Renal cortex interstitium (tissue), 11 donors: ENCODE measurements around the gene JCHAIN. TPM values are rescaled to one million over a fixed set of nuclear protein-coding genes. Genes with fewer than 3 reads are reported as not detected.
"Not testable (repeated sequence)": the region's sequence is repeated elsewhere in the genome, so short reads cannot be mapped to it uniquely, and the experiment has no call there.

Source experiments
- DNase-seq, 11 donors: peaks; one replicate each; pipeline ENCODE4 v3.0.0-alpha.2; 2013; ENCODE audit warnings: low read depth in 9 of 11, low spot score in 4 of 11; ENCODE audit errors: extremely low read depth in 1 of 11
- polyA plus RNA-seq, 3 donors: library from polyadenylated mRNA; unstranded; fragments of 120-200 nt; gene quantifications; one replicate each; pipeline ENCODE4 v1.2.1, GENCODE V29; 2013; ENCODE audit not compliant: insufficient read length in 3 of 3

JCHAIN gene
- polyA plus RNA-seq, 3 donors: 0.44 to 1.2 (median 0.88) TPM

DNA sequence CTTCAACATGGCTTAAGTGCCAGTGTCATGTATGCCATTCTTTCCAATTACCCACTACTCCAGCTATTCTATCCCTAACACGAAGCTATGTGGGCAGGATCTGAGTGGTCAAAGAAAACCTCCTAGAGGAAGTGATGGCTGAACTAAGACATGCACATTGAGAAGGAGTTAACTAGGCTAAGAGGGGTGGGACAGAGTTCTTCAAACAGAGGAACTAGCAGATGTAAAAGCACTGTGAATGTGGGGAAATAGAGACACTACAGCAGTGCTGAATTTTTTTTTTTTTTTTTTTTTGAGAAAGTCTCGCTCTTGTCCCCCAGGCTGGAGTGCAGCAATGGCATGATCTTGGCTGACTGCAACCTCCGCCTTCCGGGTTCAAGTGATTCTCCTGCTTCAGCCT, 6.2 kb downstream of the JCHAIN start:
- DNase-seq: no peak

DNA sequence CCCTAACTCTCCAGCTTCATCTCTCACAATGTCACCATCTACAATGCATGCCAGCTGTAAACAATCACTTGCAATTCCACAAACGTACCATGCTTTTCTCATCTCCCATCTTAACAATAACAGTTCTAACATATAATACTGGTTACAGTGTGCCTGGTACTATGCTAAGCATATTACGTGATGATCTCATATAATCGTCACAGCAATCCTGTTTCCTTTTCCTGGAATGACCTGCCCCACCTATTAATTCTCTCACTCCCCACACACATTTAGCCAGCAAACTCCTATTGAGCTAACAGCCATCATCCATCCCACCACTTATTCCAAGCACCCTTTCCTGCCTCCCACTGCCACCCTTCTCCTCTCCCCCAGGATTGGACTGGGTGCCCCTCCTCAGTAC, 7.9 kb downstream of the JCHAIN start:
- no peak for DNase-seq

DNA sequence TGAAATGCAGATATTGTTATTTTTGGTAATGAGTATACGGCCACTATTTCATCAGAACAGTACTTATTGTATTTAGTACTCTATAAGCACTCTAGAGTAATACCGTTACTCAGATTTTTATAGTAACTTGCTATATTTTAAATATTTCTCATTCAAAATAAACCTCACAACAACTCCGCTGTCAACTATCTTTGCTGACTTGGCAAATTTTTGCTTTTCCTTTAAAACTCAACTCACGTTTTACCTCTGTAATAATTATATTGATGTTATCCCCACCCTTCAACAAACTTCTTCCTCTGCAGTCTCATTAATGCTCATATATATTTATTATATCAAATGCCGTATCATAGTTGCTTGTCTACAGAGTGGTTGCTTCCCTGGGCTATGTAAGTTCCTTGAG, 9.0 kb downstream of the JCHAIN start:
- DNase-seq: no peak

DNA sequence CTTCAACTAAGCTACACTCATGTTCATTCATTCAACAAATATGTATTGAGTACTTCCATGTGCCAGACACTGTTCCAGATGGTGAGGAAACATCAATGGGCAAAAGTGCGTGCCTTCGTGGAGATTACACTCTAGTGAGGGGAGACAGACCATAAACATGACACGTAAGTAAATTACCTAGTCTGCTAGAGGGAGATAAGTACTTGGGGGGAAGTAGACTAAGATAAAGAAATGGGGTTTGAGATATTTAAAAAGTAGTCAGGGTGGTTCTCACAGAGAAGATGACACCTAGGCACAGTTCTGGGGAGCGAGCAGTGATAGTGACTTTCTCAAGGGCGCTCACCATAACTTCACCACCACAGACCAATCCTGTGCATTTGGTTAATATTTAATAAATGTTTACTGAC, 11.7 kb downstream of the JCHAIN start:
- no peak for DNase-seq

DNA sequence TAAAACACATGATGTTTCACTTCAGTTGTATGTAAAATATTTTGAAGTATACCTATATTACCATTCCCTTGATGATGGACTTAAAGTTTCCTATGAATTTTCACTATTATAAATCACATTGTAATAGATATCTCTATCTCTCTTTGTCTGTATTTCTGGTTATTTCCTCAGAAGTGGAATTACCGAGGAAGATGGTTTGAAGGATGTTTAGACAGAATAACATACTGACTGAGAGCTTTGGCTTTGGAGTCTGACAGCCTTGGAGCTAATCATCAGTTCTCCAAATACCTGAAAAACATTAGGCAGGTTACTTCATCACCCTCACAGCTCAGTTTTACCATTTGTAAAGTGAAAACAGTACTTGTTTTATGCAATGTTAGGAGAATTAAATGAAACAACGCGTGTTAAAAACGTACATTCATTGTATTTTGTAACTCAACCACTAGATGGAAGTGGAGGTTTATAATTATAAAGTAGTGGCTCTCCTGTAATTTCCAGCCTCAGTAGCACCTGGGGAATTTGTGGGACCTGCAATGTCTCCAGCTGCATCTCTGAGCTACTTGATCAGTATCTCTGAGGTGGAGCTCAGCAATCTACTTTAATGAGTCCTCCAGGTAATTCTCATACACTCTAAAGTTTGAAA, 14.3 kb downstream of the JCHAIN start:
- peak in 4 of 11 donors; percentile 9 to 16 (median 13) for DNase-seq

DNA sequence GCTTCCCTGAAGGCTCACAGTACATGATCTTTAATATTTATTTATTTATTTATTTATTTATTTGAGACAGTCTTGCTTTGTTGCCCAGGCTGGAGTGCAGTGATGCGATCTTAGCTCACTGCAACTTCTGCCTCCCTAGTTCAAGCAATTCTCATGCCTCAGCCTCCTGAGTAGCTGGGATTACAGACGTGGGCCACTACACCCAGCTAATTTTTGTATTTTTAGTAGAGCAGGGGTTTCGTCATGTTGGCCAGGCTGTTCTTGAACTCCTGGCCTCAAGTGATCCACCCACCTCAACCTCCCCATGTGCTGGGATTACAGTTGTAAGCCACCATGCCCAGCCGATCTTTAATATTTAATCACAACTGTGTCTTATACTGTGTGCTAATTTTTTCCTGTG, 15.6 kb downstream of the JCHAIN start:
- not testable (repeated sequence) for DNase-seq

DNA sequence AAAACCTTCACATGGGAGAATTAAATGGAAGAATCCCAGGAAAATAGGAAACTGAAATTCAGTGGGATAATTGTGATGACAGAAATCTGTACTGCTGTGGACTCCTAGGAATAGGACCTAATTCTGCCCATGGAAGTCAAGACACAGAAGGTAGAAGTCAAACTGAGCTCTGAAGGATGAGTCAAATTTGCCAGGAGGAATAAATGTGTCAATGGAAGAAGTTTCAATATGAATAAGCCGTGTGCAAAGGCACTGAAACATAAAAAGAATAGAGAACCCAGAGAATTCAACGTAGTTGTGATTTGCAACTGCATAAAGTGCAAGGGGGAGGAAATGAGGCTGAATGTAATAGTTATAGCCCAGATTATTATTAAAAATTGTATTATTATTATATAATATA, 26.1 kb downstream of the JCHAIN start:
- no peak for DNase-seq

DNA sequence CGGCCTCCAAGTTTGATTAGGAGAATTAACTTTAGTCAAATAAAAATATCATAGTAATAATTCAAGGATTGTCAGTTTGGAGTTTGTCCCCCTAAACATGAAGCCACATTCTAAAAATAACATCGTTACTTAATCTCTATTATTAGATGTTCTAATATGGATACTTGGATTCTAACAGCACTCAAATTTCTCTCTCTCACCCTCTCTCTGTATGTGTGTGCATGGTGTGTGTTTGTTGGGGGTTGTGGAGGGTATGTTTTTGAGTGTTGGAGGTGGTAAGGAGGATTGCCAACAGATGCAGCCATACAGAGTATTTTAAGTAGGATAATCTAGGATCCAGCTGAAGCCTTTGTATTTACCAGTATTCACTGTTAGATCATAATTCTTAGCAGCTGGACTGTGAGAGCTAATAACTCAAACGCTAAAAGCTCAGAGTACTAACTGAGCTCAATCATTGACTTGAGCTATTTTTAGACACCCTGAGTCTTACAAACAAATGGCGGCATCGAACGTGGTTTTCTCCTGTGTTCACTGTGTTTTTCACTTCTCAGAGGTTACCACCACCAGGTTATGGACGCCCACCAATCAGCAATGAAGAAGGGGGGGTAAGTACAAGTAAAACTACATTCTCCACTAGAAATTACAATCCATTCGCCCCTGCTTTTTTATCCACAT, 28.9 kb downstream of the JCHAIN start:
- peak in 4 of 11 donors; percentile 36 to 75 (median 42) for DNase-seq

DNA sequence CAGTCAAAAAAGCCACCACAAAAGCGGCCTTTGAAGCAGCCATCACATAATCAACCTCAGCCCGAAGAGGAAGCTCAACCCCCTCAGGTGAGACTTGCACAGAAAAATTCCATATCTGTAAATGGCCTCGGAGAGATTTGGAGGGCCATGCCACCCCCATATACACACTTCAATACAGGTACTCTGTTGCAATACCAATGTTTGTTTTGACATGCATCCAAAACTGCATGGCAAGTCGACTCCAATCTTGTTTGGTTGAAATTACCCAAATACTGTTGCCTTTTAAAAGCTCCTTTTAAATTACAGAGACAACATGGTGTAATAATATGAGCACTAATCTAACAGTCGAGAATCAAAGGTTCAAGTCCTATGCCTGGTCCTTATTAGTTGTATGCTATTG, 31.8 kb downstream of the JCHAIN start:
- DNase-seq: no peak

DNA sequence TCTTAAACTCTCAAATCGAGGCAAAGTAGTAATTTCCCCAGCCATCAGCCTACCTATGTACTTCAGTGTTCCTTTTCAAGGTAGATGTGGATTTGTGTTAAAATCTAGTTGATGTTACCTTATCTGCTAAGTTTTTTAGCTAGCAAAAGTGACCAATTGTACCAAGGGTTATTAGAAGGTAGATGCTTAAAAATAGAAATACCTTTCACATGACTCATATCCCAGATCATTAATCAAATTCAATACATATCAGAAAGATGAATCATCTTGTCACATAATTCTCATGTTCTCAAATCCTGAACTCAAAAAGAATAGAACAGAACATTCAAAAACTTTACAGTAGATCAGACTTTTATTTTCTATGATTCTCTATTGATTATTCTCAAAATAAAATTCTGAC, 34.3 kb downstream of the JCHAIN start:
- no peak for DNase-seq

DNA sequence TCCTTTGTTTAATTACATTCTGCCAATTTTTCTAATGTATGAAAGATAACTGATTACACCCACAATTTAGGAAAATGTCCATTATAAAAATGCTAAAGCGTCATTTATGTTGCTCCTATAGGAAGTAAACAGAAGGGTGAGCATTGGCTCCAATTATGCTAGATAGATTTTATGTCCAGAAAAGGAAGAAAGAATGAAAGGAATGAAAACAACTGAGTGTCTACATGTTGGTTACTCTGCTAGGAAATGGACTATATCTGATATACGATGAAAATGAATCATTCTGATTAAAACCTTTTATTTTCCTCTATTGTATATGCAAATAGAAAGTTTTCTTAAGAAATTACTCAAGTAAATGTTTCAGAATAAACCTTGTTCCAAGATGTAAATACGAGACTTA, 36.1 kb downstream of the JCHAIN start:
- no peak for DNase-seq

DNA sequence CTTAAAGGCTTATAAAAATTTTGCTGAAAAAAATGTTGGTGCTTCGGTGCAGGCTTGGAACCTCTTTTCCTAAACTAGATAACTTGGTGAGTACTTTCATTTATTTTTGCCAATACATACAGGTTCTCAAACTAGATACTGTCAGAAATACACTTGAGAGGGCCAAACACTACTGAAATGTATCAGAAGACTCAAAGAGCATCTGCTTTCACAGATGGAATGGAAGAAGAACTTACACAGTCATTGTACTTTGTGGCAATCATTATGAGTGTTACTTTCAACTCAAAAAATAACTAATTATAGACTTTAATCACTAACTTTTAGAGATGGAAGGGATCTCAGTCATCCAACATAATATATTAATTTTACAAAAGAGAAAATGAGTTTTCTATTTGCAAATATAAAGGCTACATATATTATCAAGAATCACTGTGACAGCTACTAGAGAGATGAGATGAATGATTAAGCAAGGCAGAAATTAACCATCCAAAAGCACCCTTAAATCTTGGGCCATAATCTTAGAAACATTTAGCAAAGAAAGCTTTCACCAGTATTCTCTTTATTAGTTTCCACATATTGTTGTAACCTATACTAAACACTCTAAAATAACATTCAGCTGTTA, 36.7 kb downstream of the JCHAIN start:
- no peak for DNase-seq

DNA sequence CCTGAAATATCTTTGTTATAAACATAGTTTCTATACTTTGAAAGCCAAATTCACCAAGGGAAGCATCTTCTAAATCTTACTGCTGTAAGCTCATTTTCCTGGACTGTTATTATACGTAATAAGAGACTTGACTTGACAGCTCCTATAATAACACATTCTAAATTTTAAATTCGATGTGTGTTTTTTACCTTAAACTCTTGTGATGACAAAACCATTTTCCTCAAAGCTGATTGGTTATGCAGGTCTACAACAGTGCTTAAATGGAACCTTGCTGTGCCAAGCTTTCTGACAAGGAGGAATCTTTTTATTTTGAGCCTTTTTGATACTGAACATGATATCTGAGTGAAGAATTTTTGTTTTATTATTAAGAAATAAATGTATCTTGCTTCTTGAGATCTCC, 37.9 kb downstream of the JCHAIN start, which contains the start of gene ENAM:
Gene ENAM (plus strand): TSS at position 301 of the 400 bp plus-strand sequence. CDS start 757 bp downstream, outside the sequence.
- no peak for DNase-seq

DNA sequence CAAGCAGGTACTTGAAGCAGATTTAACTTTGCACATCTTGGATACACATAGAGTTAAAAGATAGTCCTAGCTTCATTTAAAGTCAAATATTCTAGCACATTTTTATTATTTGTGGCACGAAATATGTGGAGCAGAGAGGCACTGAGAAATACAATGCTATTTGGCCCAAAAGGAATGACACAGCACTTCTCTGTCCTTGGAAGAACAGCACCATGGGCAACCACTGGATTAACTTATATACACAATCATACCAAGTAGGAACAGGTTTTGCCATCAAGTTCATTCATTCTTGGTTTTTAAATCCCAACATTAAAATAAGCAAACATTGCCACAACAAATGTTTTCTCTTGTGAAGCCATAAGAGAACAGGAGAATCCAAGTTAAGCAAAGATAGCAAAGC, 38.7 kb downstream of the JCHAIN start:
- no peak for DNase-seq

DNA sequence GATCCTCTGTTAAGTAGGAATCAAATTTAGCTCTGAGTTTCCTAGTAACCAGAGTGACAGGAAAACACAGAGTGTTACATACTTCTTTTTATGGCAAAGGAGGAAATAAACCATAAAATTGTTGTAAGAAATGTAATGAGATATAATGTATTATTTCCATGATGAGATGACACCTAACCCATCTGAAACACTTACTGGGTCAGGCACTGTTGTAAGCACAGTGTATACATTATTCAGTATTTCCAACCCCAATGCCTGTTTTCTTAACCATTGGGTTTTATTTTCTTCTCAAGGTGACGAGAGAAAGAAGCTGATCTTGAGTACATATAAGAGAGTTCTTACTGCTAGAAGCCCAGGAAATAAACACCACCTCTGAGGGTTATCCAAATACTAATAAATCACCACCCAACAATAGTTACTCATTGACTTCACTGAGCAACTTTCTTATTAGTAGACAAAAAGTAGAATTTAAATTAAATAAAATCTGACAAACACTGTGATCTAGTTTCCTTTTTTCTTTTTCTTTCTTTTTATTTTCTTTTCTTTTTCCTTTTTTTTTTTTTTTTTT, 42.0 kb downstream of the JCHAIN start:
- no peak for DNase-seq

DNA sequence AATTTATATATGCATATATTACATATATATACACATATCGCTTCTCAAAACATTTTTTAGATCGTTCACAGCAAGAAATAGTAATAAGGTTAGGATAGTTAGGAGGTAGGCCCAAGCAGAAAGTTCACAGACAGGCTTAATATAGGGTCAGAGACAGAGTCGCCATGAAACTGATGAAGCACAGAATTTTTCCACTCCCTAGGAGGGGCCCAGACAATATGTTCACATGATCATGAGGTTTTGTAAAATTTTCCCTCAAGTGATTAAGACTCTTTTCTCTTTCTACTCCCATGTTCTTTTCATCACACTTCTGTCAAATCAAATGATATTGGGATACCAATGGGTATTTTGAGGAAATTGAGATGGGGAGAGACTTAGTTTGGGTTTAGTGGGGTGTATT, 43.0 kb downstream of the JCHAIN start:
- no peak for DNase-seq

DNA sequence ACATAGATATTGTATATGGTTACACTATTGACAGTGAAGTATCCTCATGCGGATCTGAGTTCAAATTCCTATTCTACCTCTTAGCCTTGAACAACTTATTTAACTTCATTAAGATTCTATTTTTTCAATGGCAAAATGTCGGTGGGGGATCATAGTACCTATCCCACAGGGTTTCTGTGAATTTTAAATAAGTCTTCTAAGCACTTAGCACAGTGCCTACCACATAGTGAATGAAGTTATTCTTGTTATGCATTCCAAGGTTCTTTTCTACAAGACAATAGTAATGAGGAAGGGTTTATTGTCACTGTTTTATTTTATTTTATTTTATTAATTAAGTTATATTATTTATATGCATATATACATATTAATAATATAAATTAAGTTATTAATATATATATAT, 46.5 kb downstream of the JCHAIN start:
- no peak for DNase-seq

DNA sequence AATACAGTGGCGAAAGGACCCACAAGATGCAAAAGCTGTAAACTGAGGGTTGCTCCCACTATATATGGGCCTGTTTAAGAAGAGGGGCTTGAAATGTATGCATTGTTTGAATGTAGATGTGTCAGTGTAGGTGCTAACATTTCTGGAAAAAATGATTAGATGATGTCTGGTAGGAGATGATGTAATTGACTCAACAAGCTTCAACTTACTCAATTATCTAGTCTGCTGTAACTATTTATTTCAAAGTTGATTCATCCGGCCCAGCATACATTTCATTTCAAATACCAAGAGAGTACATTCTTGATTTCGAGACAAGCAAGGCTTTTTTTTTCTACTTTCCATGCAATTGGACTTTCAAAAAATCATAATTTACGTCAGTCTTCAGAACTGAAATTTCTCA, 47.0 kb downstream of the JCHAIN start:
- DNase-seq: no peak

DNA sequence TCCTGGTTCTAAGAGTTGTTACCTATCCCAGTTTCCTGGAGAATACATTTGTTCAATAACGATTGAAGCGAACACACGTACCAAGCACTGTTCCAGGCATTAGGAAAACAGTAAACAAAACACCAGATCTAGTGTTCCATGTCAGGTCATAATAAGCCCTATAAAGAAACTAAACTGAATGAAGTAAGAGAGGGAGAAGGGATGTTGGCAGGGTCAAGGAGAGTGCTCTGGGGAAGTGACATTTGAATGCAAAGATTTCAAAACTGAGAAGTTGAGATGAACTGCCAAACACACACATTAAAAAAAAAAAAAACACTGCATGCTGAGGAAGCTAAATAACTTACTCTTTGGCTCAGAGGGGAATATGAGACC, 52.1 kb downstream of the JCHAIN start:
- DNase-seq: no peak
